Right kidney (tissue), 1 donor: ENCODE results near the gene AKT2.

Experiments
- DNase-seq: peaks from one replicate; pipeline ENCODE4 v3.0.0-alpha.2; 2016

AKT2 gene

DNA sequence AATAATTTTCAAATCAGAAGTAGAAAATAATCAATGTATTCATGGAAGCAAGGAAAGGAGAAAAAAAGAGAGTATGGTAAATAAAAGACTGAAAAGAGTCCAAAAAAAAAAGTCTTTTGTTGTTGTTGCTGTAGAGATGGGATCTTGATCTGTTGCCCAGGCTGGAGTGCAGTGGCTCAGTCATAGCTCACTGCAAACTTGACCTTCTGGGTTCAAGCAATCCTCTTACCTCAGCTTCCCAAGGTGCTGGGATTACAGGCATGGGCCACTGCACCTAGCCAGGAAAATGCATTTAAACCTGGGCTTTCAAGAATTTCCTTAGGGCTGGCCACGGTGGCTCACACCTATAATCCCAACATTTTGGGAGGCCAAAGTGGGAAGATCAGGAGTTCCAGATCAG, 100.9 kb downstream of the AKT2 start:
- no peak for DNase-seq
